ENCODE measurements around the gene C3orf22. TPM values are rescaled to one million over a fixed set of nuclear protein-coding genes. Genes with fewer than 3 reads are reported as not detected.
A peak's percentile ranks its signal among the peaks of the same experiment; 100 is the strongest.
"Not testable (repeated sequence)": the region's sequence is repeated elsewhere in the genome, so short reads cannot be mapped to it uniquely, and the experiment has no call there.

C3orf22 gene
- total RNA-seq, 1 experiment from 2014 or later = not detected

- no peak for DNase-seq (ENCODE audit: low read depth)
Observed at GRCh38 chr3:126543457-126544061, 15.2 kb downstream of the C3orf22 start.

- DNase-seq (ENCODE audit: low read depth) = peak; percentile 0
Observed at GRCh38 chr3:126542340-126543241, 16.1 kb downstream of the C3orf22 start.

GRCh38 chr3:126541628-126542339 lies 16.9 kb downstream of the C3orf22 start:
- DNase-seq (ENCODE audit: low read depth) = no peak

GRCh38 chr3:126540951-126541627 lies 17.6 kb downstream of the C3orf22 start:
- DNase-seq (ENCODE audit: low read depth) = no peak

GRCh38 chr3:126540342-126540849 lies 18.3 kb downstream of the C3orf22 start:
- peak; percentile 96 for DNase-seq (ENCODE audit: low read depth)

GRCh38 chr3:126539558-126540250 lies 19.0 kb downstream of the C3orf22 start:
- DNase-seq (ENCODE audit: low read depth) = no peak

GRCh38 chr3:126538966-126539365 lies 19.8 kb downstream of the C3orf22 start:
- no peak for DNase-seq (ENCODE audit: low read depth)

- DNase-seq (ENCODE audit: low read depth) = no peak
Observed at GRCh38 chr3:126538316-126538715, 20.4 kb downstream of the C3orf22 start.

GRCh38 chr3:126537730-126538281 lies 20.9 kb downstream of the C3orf22 start:
- DNase-seq (ENCODE audit: low read depth) = no peak

- DNase-seq (ENCODE audit: low read depth) = no peak
Observed at GRCh38 chr3:126537116-126537729, 21.5 kb downstream of the C3orf22 start.

- DNase-seq (ENCODE audit: low read depth) = no peak
Observed at GRCh38 chr3:126536126-126536525, 22.6 kb downstream of the C3orf22 start.

- DNase-seq (ENCODE audit: low read depth) = no peak
Observed at GRCh38 chr3:126535636-126536035, 23.1 kb downstream of the C3orf22 start.

GRCh38 chr3:126534716-126535115 lies 24.0 kb downstream of the C3orf22 start:
- not testable (repeated sequence) for DNase-seq (ENCODE audit: low read depth)

- DNase-seq (ENCODE audit: low read depth) = no peak
Observed at GRCh38 chr3:126533506-126533905, 25.2 kb downstream of the C3orf22 start.

- DNase-seq (ENCODE audit: low read depth) = no peak
Observed at GRCh38 chr3:126531051-126531330, 27.7 kb downstream of the C3orf22 start.

- peak; percentile 68 for DNase-seq (ENCODE audit: low read depth)
Observed at GRCh38 chr3:126530171-126531050, 28.3 kb downstream of the C3orf22 start.

GRCh38 chr3:126529585-126530170 lies 29.1 kb downstream of the C3orf22 start:
- no peak for DNase-seq (ENCODE audit: low read depth)

- DNase-seq (ENCODE audit: low read depth) = no peak
Observed at GRCh38 chr3:126528800-126529541, 29.8 kb downstream of the C3orf22 start.
